H1 (cell line): ENCODE results near the gene B3GALT6. TPM values are rescaled to one million over a fixed set of nuclear protein-coding genes. Genes with fewer than 3 reads are reported as not detected.

Source experiments
- CTCF ChIA-PET: fragments of 300-600 bp; sonication (Branson Sonifier 250); formaldehyde crosslinking; loops from one replicate; lab custom pipeline; 2021; ENCODE audit not compliant: partially characterized antibody; lab: Charles Lee
- POLR2A ChIA-PET: fragments of 300-600 bp; sonication (Branson Sonifier 250); formaldehyde crosslinking; loops from one replicate; lab custom pipeline; 2021; ENCODE audit warnings: inconsistent platforms; ENCODE audit not compliant: partially characterized antibody; lab: Charles Lee
- DNase-seq, 2 experiments: peaks; one replicate each; pipeline versions ENCODE4 v3.0.0 to v3.0.0-alpha.2; 2010 to 2022; ENCODE audit warnings: low spot score in 2 of 2, low read depth in 1 of 2, mixed read lengths in 1 of 2
- FAIRE-seq: peaks from 2 replicates; lab custom pipeline; 2011; peaks lifted over from hg19 to GRCh38; lab: Jason Lieb, UNC
- H2AFZ ChIP-seq: 2 replicates; pipeline ENCODE4 v1.8.1; 2012; ENCODE audit warnings: low read length, inconsistent platforms
- H2AK5ac ChIP-seq: 2 replicates; pipeline ENCODE4 v1.6.1; 2013; ENCODE audit warnings: low read depth, low read length
- H2BK120ac ChIP-seq: replicated peaks from 2 replicates; pipeline ENCODE3; 2013; ENCODE audit warnings: low read depth, low read length, inconsistent platforms
- H2BK12ac ChIP-seq: 2 replicates; pipeline ENCODE4 v1.6.1; 2013; ENCODE audit warnings: low read depth, low read length
- H2BK15ac ChIP-seq: 2 replicates; pipeline ENCODE4 v1.6.1; 2013; ENCODE audit warnings: low read length
- H2BK20ac ChIP-seq: 2 replicates; pipeline ENCODE4 v1.6.1; 2013; ENCODE audit warnings: low read length
- H2BK5ac ChIP-seq: 2 replicates; pipeline ENCODE4 v1.6.1; 2013; ENCODE audit warnings: low read depth, low read length
- H3K14ac ChIP-seq: 2 replicates; pipeline ENCODE4 v1.6.1; 2013; ENCODE audit warnings: inconsistent platforms; ENCODE audit not compliant: insufficient read length
- H3K18ac ChIP-seq: 2 replicates; pipeline ENCODE4 v1.6.1; 2013; ENCODE audit warnings: low read length; ENCODE audit errors: extremely low read depth
- H3K23ac ChIP-seq: 2 replicates; pipeline ENCODE4 v1.6.1; 2013; ENCODE audit warnings: inconsistent platforms; ENCODE audit not compliant: insufficient read length
- H3K23me2 ChIP-seq: 2 replicates; pipeline ENCODE4 v1.6.1; 2013; ENCODE audit warnings: low read depth, low read length
- H3K27ac ChIP-seq: 2 replicates; pipeline ENCODE4 v1.6.1; 2011; ENCODE audit warnings: low read depth, low read length, inconsistent platforms
- H3K27me3 ChIP-seq, 4 experiments: replicated peaks in 1 of 4; 1 replicate in 1 of 4; 2 replicates in 3 of 4; pipeline versions ENCODE4 v1.6.1 to v1.8.1; 2011 to 2013; ENCODE audit warnings: low read length in 3 of 4, mild to moderate bottlenecking in 3 of 4, inconsistent platforms in 2 of 4, mixed read lengths in 2 of 4, moderate library complexity in 1 of 4; ENCODE audit not compliant: control insufficient read depth in 3 of 4, insufficient read depth in 3 of 4; ENCODE audit errors: extremely low read depth in 1 of 4
- H3K36me3 ChIP-seq, 4 experiments: 2 replicates each; pipeline versions ENCODE4 v1.6.1 to v1.8.1; 2011 to 2013; ENCODE audit warnings: mild to moderate bottlenecking in 4 of 4, low read length in 3 of 4, moderate library complexity in 2 of 4, control low read depth in 1 of 4, inconsistent platforms in 1 of 4; ENCODE audit not compliant: insufficient read depth in 4 of 4, control insufficient read depth in 2 of 4
- H3K4ac ChIP-seq: replicated peaks from 2 replicates; pipeline ENCODE3; 2013; ENCODE audit warnings: low read length, low read depth, mixed read lengths, inconsistent platforms; ENCODE audit not compliant: insufficient read length
- H3K4me1 ChIP-seq, 4 experiments: replicated peaks in 1 of 4; 1 replicate in 1 of 4; 2 replicates in 3 of 4; pipeline versions ENCODE4 v1.6.1 to v1.8.1; 2011 to 2013; ENCODE audit warnings: low read length in 3 of 4, inconsistent platforms in 2 of 4, mixed read lengths in 1 of 4; ENCODE audit not compliant: insufficient read depth in 4 of 4, control insufficient read depth in 3 of 4
- H3K4me2 ChIP-seq, 2 experiments: 2 replicates each; pipeline versions ENCODE4 v1.6.1 to v1.8.1; 2011 to 2013; ENCODE audit warnings: low read depth in 2 of 2, low read length in 2 of 2, control low read depth in 1 of 2, inconsistent platforms in 1 of 2, mild to moderate bottlenecking in 1 of 2; ENCODE audit not compliant: insufficient read depth in 1 of 2
- H3K4me3 ChIP-seq, 4 experiments: fragments of 200-600, 300-600 bp in 1 of 4; sonication (generic), shearing (Covaris generic), sonication (Bioruptor Twin) in 1 of 4; 2 replicates each; pipeline versions ENCODE4 v1.5.1 to v1.8.1; 2011 to 2016; ENCODE audit warnings: low read length in 4 of 4, low read depth in 3 of 4, control low read depth in 2 of 4, inconsistent platforms in 2 of 4, mild to moderate bottlenecking in 2 of 4, mixed read lengths in 1 of 4, moderate library complexity in 1 of 4; ENCODE audit not compliant: insufficient read depth in 2 of 4; ENCODE audit errors: extremely low read depth in 1 of 4
- H3K56ac ChIP-seq: replicated peaks from 2 replicates; pipeline ENCODE3; 2013; ENCODE audit warnings: low read depth, mild to moderate bottlenecking, mixed read lengths, low read length, inconsistent platforms; ENCODE audit not compliant: insufficient read length
- H3K79me1 ChIP-seq: 2 replicates; pipeline ENCODE4 v1.6.1; 2013; ENCODE audit warnings: low read depth, low read length, control low read depth
- H3K79me2 ChIP-seq, 2 experiments: 2 replicates each; pipeline versions ENCODE4 v1.6.1 to v1.8.1; 2012 to 2013; ENCODE audit warnings: low read length in 2 of 2, mild to moderate bottlenecking in 2 of 2, inconsistent platforms in 1 of 2; ENCODE audit not compliant: insufficient read depth in 2 of 2, control insufficient read depth in 1 of 2
- H3K9ac ChIP-seq, 4 experiments: replicated peaks in 1 of 4; 1 replicate in 1 of 4; 2 replicates in 3 of 4; pipeline versions ENCODE4 v1.6.1 to v1.8.1; 2011 to 2013; ENCODE audit warnings: low read depth in 3 of 4, low read length in 3 of 4, control low read depth in 2 of 4, mild to moderate bottlenecking in 2 of 4, moderate library complexity in 2 of 4, inconsistent platforms in 1 of 4; ENCODE audit errors: extremely low read depth in 1 of 4
- H3K9me3 ChIP-seq, 2 experiments: 2 replicates each; pipeline versions ENCODE4 v1.6.1 to v1.8.1; 2012 to 2013; ENCODE audit warnings: mild to moderate bottlenecking in 2 of 2, moderate library complexity in 2 of 2, control low read depth in 1 of 2, inconsistent platforms in 1 of 2, low read depth in 1 of 2, low read length in 1 of 2, mixed read lengths in 1 of 2; ENCODE audit not compliant: insufficient read depth in 2 of 2
- H4K20me1 ChIP-seq, 2 experiments: replicated peaks in 1 of 2; 2 replicates each; pipeline versions ENCODE3 to v1.8.1; 2011 to 2013; ENCODE audit warnings: inconsistent platforms in 2 of 2, low read length in 2 of 2, mild to moderate bottlenecking in 1 of 2; ENCODE audit not compliant: insufficient read depth in 2 of 2, control insufficient read depth in 1 of 2
- H4K5ac ChIP-seq: 2 replicates; pipeline ENCODE4 v1.6.1; 2013; ENCODE audit warnings: low read length, low read depth, mixed read lengths, inconsistent platforms; ENCODE audit not compliant: insufficient read length
- H4K8ac ChIP-seq: 2 replicates; pipeline ENCODE4 v1.8.0; 2013; ENCODE audit warnings: mild to moderate bottlenecking, moderate library complexity, low read length, inconsistent platforms; ENCODE audit not compliant: insufficient read depth; ENCODE audit errors: extremely low read depth
- H4K91ac ChIP-seq: replicated peaks from 2 replicates; pipeline ENCODE3; 2013; ENCODE audit warnings: low read length, mixed read lengths, inconsistent platforms; ENCODE audit not compliant: insufficient read length
- CEBPB ChIP-seq: IDR thresholded peaks from 2 replicates; pipeline ENCODE4 v1.6.1; 2012; ENCODE audit warnings: low read depth, low read length
- EZH2 ChIP-seq: fragments of 200-600 bp; sonication (generic); IDR thresholded peaks from 2 replicates; pipeline ENCODE4 v1.7.1; 2012; ENCODE audit warnings: low read depth, mild to moderate bottlenecking, moderate library complexity, low read length, inconsistent platforms; ENCODE audit not compliant: severe bottlenecking
- RNF2 ChIP-seq: fragments of 200-900, 300-1000 bp; sonication (generic); IDR thresholded peaks from 2 replicates; pipeline ENCODE4 v1.7.1; 2016; ENCODE audit warnings: borderline replicate concordance, low read depth, mild to moderate bottlenecking, antibody characterized with exemption, low read length; ENCODE audit not compliant: poor library complexity, severe bottlenecking; ENCODE audit errors: missing control alignments
- SP1 ChIP-seq: IDR thresholded peaks from 2 replicates; pipeline ENCODE4 v1.6.1; 2011; ENCODE audit warnings: low read depth, low read length
- TAF1 ChIP-seq: IDR thresholded peaks from 2 replicates; pipeline ENCODE4 v1.6.1; 2011; ENCODE audit warnings: mild to moderate bottlenecking, low read depth, low read length
- TCF12 ChIP-seq: IDR thresholded peaks from 2 replicates; pipeline ENCODE4 v1.6.1; 2011; ENCODE audit warnings: low read depth, mild to moderate bottlenecking, low read length
- ZNF274 ChIP-seq: IDR thresholded peaks from 2 replicates; pipeline ENCODE4 v1.7.0; 2012; ENCODE audit warnings: low read length, borderline replicate concordance; ENCODE audit errors: extremely low read depth
- WGBS, 2 experiments: shearing (Covaris generic) in 1 of 2; methylation state at CpG; one replicate each; pipeline versions ENCODE4 v1.1.6 to v1.1.7; 2013 to 2015; ENCODE audit warnings: low lambda C conversion rate in 2 of 2, mixed read lengths in 2 of 2, inconsistent platforms in 1 of 2, low coverage in 1 of 2, missing lambda C conversion rate in 1 of 2; ENCODE audit not compliant: insufficient replicate concordance in 2 of 2, insufficient coverage in 1 of 2, insufficient read length in 1 of 2; ENCODE audit errors: extremely low coverage in 1 of 2, missing lambda C conversion rate in 1 of 2; 5-methylcytosine and 5-hydroxymethylcytosine counted together
- polyA plus RNA-seq, 7 experiments: library from polyadenylated mRNA; depleted of rRNA in 3 of 7; stranded (reverse) in 5 of 7; unstranded in 2 of 7; fragments of >200 nt in 5 of 7; fragments of 200-250 nt in 2 of 7; gene quantifications; 1 replicate in 5 of 7; 2 replicates in 1 of 7; 4 replicates in 1 of 7; pipeline versions ENCODE4 v1.2.1 to v1.2.3, GENCODE V29; 2011 to 2013; ENCODE audit warnings: missing spikeins in 2 of 7, mixed read lengths in 2 of 7
- total RNA-seq: library from RNA; stranded (reverse); fragmentation: NEBNext Ultra II Directional; extraction: Animal tissue kit (Norgen Biotek cat#: 25700); gene quantifications from 2 replicates; pipeline ENCODE4 v1.2.1, GENCODE V29; 2021
- TF ChIP-seq, protein P1 (sequence below): IDR thresholded peaks from 2 replicates; pipeline ENCODE4 v1.6.1; 2012; ENCODE audit warnings: inconsistent platforms
- TF ChIP-seq, protein P2 (sequence below), 3 experiments: IDR thresholded peaks; 1 replicate in 2 of 3; 2 replicates in 1 of 3; pipeline versions ENCODE4 v1.5.1 to v1.6.1; 2011; ENCODE audit warnings: low read length in 3 of 3, mild to moderate bottlenecking in 3 of 3, inconsistent platforms in 2 of 3, low read depth in 1 of 3, moderate library complexity in 1 of 3; ENCODE audit not compliant: insufficient read depth in 1 of 3; ENCODE audit errors: control extremely low read depth in 1 of 3

The B3GALT6 gene
- total and polyA plus RNA-seq, 2 of the 8 experiments (the other 6 are each of a cell fraction or from before 2014, with no cell fraction given) = 18.4 to 20.4 TPM

DNA sequence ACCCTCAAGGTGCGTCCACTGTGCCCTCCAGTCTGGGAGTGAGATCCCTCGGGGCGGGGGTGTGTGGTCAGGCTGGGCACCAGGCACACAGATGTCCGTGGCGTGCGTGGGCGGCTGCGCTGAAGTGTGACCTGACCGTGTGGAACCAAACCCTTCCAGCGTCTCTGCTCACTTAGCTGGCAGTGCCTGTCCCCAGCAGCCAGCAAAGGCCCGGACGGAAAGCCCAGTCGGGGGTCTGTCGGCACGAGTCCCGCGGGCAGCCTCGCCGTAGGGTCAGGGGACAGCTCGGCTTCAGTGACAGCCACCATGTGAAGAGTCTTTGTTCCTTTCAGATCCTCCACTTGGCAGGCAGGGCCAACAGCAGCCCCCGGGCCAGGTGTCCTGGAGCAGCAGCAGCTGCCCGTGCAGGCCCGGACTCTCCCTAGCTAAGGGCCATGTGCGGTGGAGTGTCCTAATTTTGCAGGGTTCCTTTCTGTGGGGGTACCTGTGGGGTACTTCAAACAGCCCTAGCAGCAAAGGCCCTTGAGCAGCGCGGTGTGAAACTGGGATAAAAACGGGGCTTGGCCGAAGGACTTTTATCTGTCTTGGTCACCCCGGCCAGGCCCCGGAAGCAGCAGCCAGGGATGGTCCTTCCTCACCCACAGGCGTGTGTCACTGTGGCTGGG, 46.8 kb upstream of the B3GALT6 start:
- H4K91ac ChIP-seq = no peak overlapping the region
- POLR2A ChIA-PET = interaction anchor here (1.0 kb wide), 1 partner anchor 16 kb away, joined by 3 read pairs; no protein-coding TSS in a partner anchor
- TF ChIP-seq, protein P1, sequence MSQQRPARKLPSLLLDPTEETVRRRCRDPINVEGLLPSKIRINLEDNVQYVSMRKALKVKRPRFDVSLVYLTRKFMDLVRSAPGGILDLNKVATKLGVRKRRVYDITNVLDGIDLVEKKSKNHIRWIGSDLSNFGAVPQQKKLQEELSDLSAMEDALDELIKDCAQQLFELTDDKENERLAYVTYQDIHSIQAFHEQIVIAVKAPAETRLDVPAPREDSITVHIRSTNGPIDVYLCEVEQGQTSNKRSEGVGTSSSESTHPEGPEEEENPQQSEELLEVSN = no peak
- TF ChIP-seq CEBPB (no peak), RNF2 (no peak), ZNF274 (no peak), TCF12 (no peak), SP1 (no peak), EZH2 (no peak), TAF1 (no peak)
- TF ChIP-seq, protein P2, sequence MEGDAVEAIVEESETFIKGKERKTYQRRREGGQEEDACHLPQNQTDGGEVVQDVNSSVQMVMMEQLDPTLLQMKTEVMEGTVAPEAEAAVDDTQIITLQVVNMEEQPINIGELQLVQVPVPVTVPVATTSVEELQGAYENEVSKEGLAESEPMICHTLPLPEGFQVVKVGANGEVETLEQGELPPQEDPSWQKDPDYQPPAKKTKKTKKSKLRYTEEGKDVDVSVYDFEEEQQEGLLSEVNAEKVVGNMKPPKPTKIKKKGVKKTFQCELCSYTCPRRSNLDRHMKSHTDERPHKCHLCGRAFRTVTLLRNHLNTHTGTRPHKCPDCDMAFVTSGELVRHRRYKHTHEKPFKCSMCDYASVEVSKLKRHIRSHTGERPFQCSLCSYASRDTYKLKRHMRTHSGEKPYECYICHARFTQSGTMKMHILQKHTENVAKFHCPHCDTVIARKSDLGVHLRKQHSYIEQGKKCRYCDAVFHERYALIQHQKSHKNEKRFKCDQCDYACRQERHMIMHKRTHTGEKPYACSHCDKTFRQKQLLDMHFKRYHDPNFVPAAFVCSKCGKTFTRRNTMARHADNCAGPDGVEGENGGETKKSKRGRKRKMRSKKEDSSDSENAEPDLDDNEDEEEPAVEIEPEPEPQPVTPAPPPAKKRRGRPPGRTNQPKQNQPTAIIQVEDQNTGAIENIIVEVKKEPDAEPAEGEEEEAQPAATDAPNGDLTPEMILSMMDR (IDR thresholded peaks at IDR 0.05; ENCODE audit: control extremely low read depth in 1 of 3, insufficient read depth in 1 of 3, low read depth in 1 of 3, low read length in 3 of 3) = no peak

More for the DNA sequence above, 46.8 kb upstream of the B3GALT6 start:
- no peak overlapping the region for H2AFZ ChIP-seq
- H2AK5ac ChIP-seq = no peak overlapping the region
- H2BK15ac ChIP-seq = no peak overlapping the region
- no peaks in the 10 kb centered on the region for H3K79me1 ChIP-seq
- no peak overlapping the region for H3K4ac ChIP-seq
- H2BK120ac ChIP-seq = no peak overlapping the region
- no peak overlapping the region for H3K4me3 ChIP-seq
- H3K23me2 ChIP-seq = no peaks in the 10 kb centered on the region
- no peaks in the 10 kb centered on the region for H3K36me3 ChIP-seq
- H3K27ac ChIP-seq = no peak overlapping the region
- peak in 1 of 2 experiments; percentile 44 for DNase-seq
- H2BK5ac ChIP-seq = no peak overlapping the region
- no peak overlapping the region for H3K9ac ChIP-seq
- H3K56ac ChIP-seq = no peak overlapping the region
- peaks cover 0 to 3% of the 10 kb centered on the region in 2 experiments for H4K20me1 ChIP-seq
- H3K23ac ChIP-seq = no peak overlapping the region
- H3K9me3 ChIP-seq = 0 out of 4 replicates have a peak, but pooled peaks cover 0 to 2% of the 10 kb centered on the region in 2 experiments
- H2BK12ac ChIP-seq = no peak overlapping the region
- 93% methylated on average over 31 of the region's 31 CpGs; no CpG with 5 or more reads in 1 of the 2 experiments for whole genome bisulfite sequencing, 2 experiments
- no peaks in the 10 kb centered on the region; a peak in 1 of 7 replicates for H3K4me1 ChIP-seq
- no peak overlapping the region for H2BK20ac ChIP-seq
- FAIRE-seq = no peak
- no peaks in the 10 kb centered on the region for H3K27me3 ChIP-seq
- CTCF ChIA-PET = interaction anchor here (0.7 to 1.6 kb wide), 3 partner anchors 15 to 62 kb away, joined by 3 to 5 read pairs (median 4); no protein-coding TSS in a partner anchor
- H3K14ac ChIP-seq = no peak overlapping the region
- H3K79me2 ChIP-seq = no peaks in the 10 kb centered on the region
- no peak overlapping the region for H3K18ac ChIP-seq
- H4K8ac ChIP-seq = peak overlapping the region; percentile 46; the same call in 1 of the 2 replicates
- no peak overlapping the region for H3K4me2 ChIP-seq
- no peak overlapping the region for H4K5ac ChIP-seq
